M059J (cell line): ENCODE data around the gene GNB3. TPM values are rescaled to one million over a fixed set of nuclear protein-coding genes. Genes with fewer than 3 reads are reported as not detected.
A peak's percentile ranks its signal among the peaks of the same experiment; 100 is the strongest.

Experiments
- DNase-seq: peaks from one replicate; pipeline ENCODE4 v3.0.0-alpha.2; 2012; ENCODE audit warnings: low read depth
- total RNA-seq: library from RNA; depleted of rRNA; stranded (reverse); fragments of >200 nt; shearing (Covaris generic); gene quantifications from 2 replicates; pipeline ENCODE4 v1.2.3, GENCODE V29; 2014; rRNA removed

Gene GNB3
- 0.57 TPM in 1 of 2 replicates, not detected in the other for total RNA-seq

- DNase-seq = no peak
Observed at GRCh38 chr12:6840761-6841515, at the start of gene GNB3. Gene GNB3 (plus strand): TSS chr12:6840925. CDS start chr12:6841288, 363 bp downstream.

GRCh38 chr12:6791931-6792520 lies 48.7 kb upstream of the GNB3 start:
- no peak for DNase-seq

GRCh38 chr12:6792522-6793201 lies 48.1 kb upstream of the GNB3 start:
- no peak for DNase-seq

- no peak for DNase-seq
Observed at GRCh38 chr12:6795088-6795487, 45.6 kb upstream of the GNB3 start.

GRCh38 chr12:6796576-6796975 lies 44.1 kb upstream of the GNB3 start:
- no peak for DNase-seq

GRCh38 chr12:6799147-6799546 lies 41.6 kb upstream of the GNB3 start:
- no peak for DNase-seq

GRCh38 chr12:6807170-6807569 lies 33.6 kb upstream of the GNB3 start:
- DNase-seq = peak; percentile 28

GRCh38 chr12:6809056-6809455 lies 31.7 kb upstream of the GNB3 start:
- no peak for DNase-seq

GRCh38 chr12:6810758-6811157 lies 30.0 kb upstream of the GNB3 start:
- no peak for DNase-seq

- no peak for DNase-seq
Observed at GRCh38 chr12:6813363-6813762, 27.4 kb upstream of the GNB3 start.

GRCh38 chr12:6816598-6816997 lies 24.1 kb upstream of the GNB3 start:
- DNase-seq = no peak

- no peak for DNase-seq
Observed at GRCh38 chr12:6817098-6817497, 23.6 kb upstream of the GNB3 start.

GRCh38 chr12:6817662-6818157 lies 23.0 kb upstream of the GNB3 start:
- no peak for DNase-seq

GRCh38 chr12:6818222-6818621 lies 22.5 kb upstream of the GNB3 start:
- no peak for DNase-seq

GRCh38 chr12:6818645-6819044 lies 22.1 kb upstream of the GNB3 start:
- DNase-seq = no peak

GRCh38 chr12:6819106-6820030 lies 21.4 kb upstream of the GNB3 start:
- DNase-seq = no peak

- DNase-seq = no peak
Observed at GRCh38 chr12:6820166-6820565, 20.6 kb upstream of the GNB3 start.

- no peak for DNase-seq
Observed at GRCh38 chr12:6821591-6822425, 18.9 kb upstream of the GNB3 start, which contains the start of gene GPR162. Gene GPR162 (plus strand): TSS chr12:6821821. CDS start chr12:6823899, 2,078 bp downstream.

GRCh38 chr12:6822426-6823135 lies 18.1 kb upstream of the GNB3 start:
- no peak for DNase-seq
